ENCODE data around the gene DHX57. TPM values are rescaled to one million over a fixed set of nuclear protein-coding genes. Genes with fewer than 3 reads are reported as not detected.
A peak's percentile ranks its signal among the peaks of the same experiment; 100 is the strongest.

The DHX57 gene
- total RNA-seq, 1 donor, result 19.5 TPM

DNA sequence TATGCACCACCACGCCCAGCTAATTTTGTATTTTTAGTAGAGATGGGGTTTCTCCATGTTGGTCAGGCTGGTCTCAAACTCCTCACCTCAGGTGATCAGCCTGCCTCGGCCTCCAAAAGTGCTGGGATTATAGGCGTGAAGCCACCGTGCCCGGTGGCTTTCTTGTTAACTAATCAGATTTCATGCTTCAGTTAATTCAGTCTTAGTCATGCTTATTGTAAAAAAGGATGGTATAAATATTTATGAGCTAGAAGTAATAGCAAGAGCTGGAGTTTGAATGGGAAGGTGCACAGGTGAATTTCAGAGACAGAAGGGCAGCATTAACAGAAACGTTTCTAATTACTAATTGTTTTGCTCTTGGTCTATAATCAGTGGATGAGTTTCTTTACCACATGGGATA lies 87.4 kb downstream of the DHX57 start:
- Histone ChIP-seq H3K36me3 (ENCODE audit: insufficient read depth, low read length) (no peaks in the 10 kb centered on the region), H3K27ac (ENCODE audit: low read depth, low read length) (no peak overlapping the region), H3K79me2 (ENCODE audit: insufficient read depth, low read length) (no peaks in the 10 kb centered on the region), H2AFZ (ENCODE audit: low read length) (no peak overlapping the region), H3K4me3 (ENCODE audit: insufficient read depth, low read length) (no peak overlapping the region), H3K4me1 (ENCODE audit: insufficient read depth, low read length) (no peaks in the 10 kb centered on the region), H3K4me2 (ENCODE audit: insufficient read depth, low read length) (no peak overlapping the region), H3K9me3 (ENCODE audit: low read depth, low read length) (no peaks in the 10 kb centered on the region), H4K20me1 (ENCODE audit: insufficient read depth, low read length) (no peaks in the 10 kb centered on the region), H3K27me3 (ENCODE audit: insufficient read depth, low read length) (no peaks in the 10 kb centered on the region)
- DNase-seq (ENCODE audit: insufficient read length, low spot score, missing footprints), result no peak
- TF ChIP-seq CTCF (IDR thresholded peaks at IDR 0.05; ENCODE audit: extremely low read depth, low read depth, low read length), result no peak

DNA sequence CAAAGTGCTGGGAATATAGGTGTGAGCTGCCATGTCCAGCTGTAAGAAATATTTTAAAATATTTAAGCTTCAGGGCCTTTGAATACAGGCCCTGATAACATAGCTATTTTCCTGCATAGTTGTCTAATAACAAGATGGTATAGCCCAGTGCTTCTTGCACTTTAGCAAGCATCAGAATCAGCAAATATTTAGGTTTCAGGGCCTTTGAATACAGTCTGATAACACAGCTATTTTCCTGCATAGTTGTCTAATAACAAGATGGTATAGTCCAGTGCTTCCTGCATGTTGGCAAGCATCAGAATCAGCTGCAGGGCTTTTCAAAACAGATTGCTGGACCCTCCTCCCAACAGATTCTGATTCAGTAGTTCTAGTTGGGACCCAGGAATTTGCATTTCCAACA lies 92.1 kb downstream of the DHX57 start:
- TF ChIP-seq CTCF (IDR thresholded peaks at IDR 0.05; ENCODE audit: extremely low read depth, low read depth, low read length), result no peak
- DNase-seq (ENCODE audit: insufficient read length, low spot score, missing footprints), result no peak

DNA sequence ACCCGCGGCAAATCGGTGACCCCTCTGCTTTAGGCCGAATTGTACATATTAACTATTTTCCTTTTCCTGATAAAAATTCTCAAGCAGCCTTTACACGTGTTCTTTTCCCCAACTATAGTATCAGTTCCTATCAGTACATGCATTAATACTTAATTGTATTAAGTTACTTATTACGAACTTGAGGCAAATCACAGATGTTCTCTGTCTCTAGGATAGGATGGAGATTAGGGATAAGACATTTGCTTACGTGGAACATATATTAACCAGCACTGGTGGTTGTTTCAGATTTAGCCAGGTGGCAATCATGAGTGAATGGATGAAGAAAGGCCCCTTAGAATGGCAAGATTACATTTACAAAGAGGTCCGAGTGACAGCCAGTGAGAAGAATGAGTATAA lies 97.0 kb downstream of the DHX57 start:
- H3K9me3 ChIP-seq (ENCODE audit: low read depth, low read length), result no peaks in the 10 kb centered on the region
- no peaks in the 10 kb centered on the region for H4K20me1 ChIP-seq (ENCODE audit: insufficient read depth, low read length)
- peak overlapping the region; percentile 96 for H2AFZ ChIP-seq (ENCODE audit: low read length)
- TF ChIP-seq CTCF (IDR thresholded peaks at IDR 0.05; ENCODE audit: extremely low read depth, low read depth, low read length), result no peak
- peak overlapping the region; percentile 71 for H3K27ac ChIP-seq (ENCODE audit: low read depth, low read length)
- H3K4me2 ChIP-seq (ENCODE audit: insufficient read depth, low read length), result peak overlapping the region; percentile 89
- DNase-seq (ENCODE audit: insufficient read length, low spot score, missing footprints), result no peak
- H3K27me3 ChIP-seq (ENCODE audit: insufficient read depth, low read length), result peaks cover 2% of the 10 kb centered on the region
- H3K4me3 ChIP-seq (ENCODE audit: insufficient read depth, low read length), result peak overlapping the region; percentile 80
- H3K36me3 ChIP-seq (ENCODE audit: insufficient read depth, low read length), result peaks cover 7% of the 10 kb centered on the region
- peaks cover 5% of the 10 kb centered on the region for H3K4me1 ChIP-seq (ENCODE audit: insufficient read depth, low read length)
- H3K79me2 ChIP-seq (ENCODE audit: insufficient read depth, low read length), result peaks cover 10% of the 10 kb centered on the region

More for the DNA sequence above, 92.1 kb downstream of the DHX57 start:
- Histone ChIP-seq H4K20me1 (ENCODE audit: insufficient read depth, low read length) (no peaks in the 10 kb centered on the region), H3K4me1 (ENCODE audit: insufficient read depth, low read length) (peaks cover 4% of the 10 kb centered on the region), H3K4me2 (ENCODE audit: insufficient read depth, low read length) (no peak overlapping the region), H3K9me3 (ENCODE audit: low read depth, low read length) (no peaks in the 10 kb centered on the region), H2AFZ (ENCODE audit: low read length) (no peak overlapping the region), H3K79me2 (ENCODE audit: insufficient read depth, low read length) (peaks cover 6% of the 10 kb centered on the region), H3K27me3 (ENCODE audit: insufficient read depth, low read length) (no peaks in the 10 kb centered on the region), H3K36me3 (ENCODE audit: insufficient read depth, low read length) (peaks cover 7% of the 10 kb centered on the region), H3K27ac (ENCODE audit: low read depth, low read length) (no peak overlapping the region), H3K4me3 (ENCODE audit: insufficient read depth, low read length) (no peak overlapping the region)

DNA sequence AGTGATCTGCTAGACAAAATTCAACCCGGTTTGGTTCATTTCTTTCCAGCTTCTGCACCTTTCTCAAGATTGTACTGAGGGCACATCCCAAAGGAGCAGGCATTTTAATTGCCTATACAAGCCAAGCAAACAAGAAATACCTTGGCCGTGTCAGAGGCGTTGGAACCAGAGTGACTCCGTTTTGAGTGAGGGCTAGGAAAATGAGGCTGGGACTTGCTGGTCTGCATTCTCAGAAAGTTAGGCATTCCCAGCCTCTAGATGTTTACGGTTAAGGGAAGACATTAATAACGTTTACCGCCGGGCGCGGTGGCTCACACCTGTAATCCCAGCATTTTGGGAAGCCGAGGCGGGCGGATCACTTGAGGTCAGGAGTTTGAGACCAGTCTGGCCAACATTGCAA lies 99.2 kb downstream of the DHX57 start:
- Histone ChIP-seq H3K9me3 (ENCODE audit: low read depth, low read length) (no peaks in the 10 kb centered on the region), H3K4me3 (ENCODE audit: insufficient read depth, low read length) (no peak overlapping the region), H2AFZ (ENCODE audit: low read length) (no peak overlapping the region), H3K27ac (ENCODE audit: low read depth, low read length) (no peak overlapping the region), H3K36me3 (ENCODE audit: insufficient read depth, low read length) (peaks cover 5% of the 10 kb centered on the region), H3K79me2 (ENCODE audit: insufficient read depth, low read length) (peaks cover 10% of the 10 kb centered on the region), H3K4me2 (ENCODE audit: insufficient read depth, low read length) (no peak overlapping the region), H3K27me3 (ENCODE audit: insufficient read depth, low read length) (peaks cover 2% of the 10 kb centered on the region), H4K20me1 (ENCODE audit: insufficient read depth, low read length) (no peaks in the 10 kb centered on the region), H3K4me1 (ENCODE audit: insufficient read depth, low read length) (peaks cover 10% of the 10 kb centered on the region)
- no peak for DNase-seq (ENCODE audit: insufficient read length, low spot score, missing footprints)
- no peak for TF ChIP-seq CTCF (IDR thresholded peaks at IDR 0.05; ENCODE audit: extremely low read depth, low read depth, low read length)

Measured in osteoblast (primary cell).